NK-92 (cell line): Measurements from ENCODE around the gene TOX2.

Experiments
- DNase-seq: peaks from one replicate; lab custom pipeline; 2025; ENCODE audit not compliant: unreplicated experiment; lab: John Stamatoyannopoulos, UW

The TOX2 gene

DNA sequence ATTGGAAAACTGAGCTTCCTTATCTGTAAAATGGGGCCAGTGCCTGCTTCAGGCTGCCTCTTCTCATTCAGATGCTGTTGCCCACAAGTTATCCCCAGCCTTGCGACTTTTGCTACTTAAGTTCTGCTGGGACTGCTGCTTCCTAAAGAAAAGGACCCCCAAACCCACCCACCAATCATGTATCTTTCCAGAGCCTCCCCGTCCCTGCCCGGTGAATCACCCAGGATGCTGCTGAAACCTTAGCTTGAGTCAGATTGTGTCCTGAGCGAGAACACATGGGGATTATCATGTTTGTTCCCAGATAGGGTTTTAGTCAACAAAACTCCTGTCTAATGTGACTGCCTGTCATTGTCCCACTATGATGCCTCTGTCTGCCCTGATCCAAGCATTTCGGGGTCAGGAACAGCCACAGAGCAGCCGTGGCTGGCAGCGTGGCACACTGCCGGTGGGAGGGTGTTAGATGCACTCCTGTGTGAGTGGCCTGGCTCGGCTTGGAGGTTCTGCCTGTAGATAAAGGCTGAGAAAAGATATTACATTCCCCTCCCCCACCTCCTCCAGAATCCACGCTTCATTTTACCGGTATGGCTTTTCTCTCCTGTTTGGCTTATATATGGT, 79.9 kb downstream of the TOX2 start:
- no peak for DNase-seq

GRCh38 chr20:43995645-43996044, 81.0 kb downstream of the TOX2 start:
- no peak for DNase-seq

DNA sequence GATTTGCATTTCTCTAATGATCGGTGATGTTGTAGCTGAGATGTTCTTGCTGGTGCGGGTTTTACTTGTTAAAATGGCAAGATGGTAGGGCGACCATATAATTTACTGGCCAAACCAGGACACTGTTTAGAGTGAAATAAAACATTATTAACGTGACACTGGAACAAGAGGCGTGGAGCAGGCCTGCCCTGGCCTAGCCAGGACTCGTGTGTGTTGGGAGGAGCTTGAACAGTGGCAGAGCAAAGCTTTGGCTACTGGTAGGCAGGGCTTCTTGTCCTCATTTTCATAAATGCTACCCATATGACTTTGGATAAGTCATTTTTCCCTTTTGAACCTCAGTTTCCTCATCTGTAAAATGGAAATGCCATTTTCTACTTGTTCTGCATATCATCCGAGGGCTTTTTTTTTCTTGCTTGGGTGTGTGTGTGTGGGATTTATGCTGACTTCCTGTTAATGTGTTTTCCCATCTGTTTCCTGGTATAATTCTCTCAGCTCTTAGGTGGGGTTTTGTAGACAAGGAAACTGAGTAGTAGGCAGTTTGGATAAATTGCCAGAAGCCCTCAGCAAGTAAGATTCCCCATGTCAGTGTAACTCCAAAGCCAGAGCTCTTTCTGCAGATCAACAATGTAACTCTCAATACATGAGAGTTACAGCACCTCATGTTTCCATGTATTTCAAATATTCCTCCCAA, 81.7 kb downstream of the TOX2 start:
- DNase-seq: no peak

DNA sequence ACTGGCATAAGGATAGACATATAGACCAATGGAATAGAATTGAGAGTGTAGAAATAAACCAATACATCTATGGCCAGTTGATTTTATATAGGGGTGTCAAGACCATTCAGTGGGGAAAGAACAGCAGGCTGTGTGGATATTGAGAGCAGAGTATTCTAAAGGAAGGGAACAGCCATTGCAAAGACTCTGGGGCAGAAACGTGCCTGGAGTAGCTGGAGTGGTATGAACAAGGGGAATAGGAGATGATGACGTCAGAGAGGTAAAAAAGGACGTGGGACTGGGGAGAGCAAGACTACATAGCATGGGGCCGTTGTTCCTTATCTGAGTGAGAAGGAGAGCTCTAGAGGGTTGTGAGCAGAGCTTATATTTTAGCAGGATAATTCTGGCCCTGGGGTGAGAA, 85.2 kb downstream of the TOX2 start:
- no peak for DNase-seq

- no peak for DNase-seq
These were observed 87.3 kb downstream of the TOX2 start for GRCh38 chr20:44001667-44002596.

DNA sequence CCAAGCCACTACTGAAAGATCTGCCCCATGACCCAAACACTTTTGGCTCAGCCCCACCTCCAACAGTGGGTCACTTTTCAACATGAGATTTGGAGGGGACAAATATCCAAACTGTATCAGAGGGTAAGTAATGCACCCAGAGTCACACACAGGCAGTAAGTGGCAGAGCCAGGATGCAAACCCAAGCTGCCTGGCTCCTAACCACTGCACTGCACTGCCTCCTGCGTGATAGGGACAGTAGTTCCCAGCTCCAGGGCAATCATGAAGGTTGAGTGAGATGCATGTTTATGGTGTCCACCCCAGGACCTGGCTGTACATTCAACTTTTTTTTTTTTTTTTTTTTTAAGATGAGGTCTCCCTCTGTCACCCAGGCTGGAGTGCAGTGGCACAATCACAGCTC, 88.2 kb downstream of the TOX2 start:
- DNase-seq: no peak

DNA sequence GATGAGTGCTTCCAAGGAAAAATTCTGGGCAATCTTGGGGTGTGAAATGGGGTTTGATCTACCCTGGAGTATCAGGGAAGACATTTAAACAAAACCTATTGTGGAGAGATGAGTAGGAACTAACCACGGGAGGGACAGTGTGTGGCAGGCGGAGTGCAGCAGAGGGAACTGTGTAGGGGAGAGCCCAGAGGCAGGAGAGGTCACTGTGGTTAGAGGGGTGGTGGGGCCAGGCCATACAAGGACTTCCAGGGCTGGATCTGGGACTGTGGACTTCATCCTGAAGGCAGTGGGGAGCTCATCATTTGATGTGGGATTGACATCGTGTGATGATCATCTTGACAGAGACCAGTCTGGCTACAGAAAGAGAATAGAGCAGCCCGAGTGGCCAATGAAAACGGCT, 89.0 kb downstream of the TOX2 start:
- DNase-seq: no peak

- no peak for DNase-seq
These were observed 89.8 kb downstream of the TOX2 start for GRCh38 chr20:44004306-44004915.

DNA sequence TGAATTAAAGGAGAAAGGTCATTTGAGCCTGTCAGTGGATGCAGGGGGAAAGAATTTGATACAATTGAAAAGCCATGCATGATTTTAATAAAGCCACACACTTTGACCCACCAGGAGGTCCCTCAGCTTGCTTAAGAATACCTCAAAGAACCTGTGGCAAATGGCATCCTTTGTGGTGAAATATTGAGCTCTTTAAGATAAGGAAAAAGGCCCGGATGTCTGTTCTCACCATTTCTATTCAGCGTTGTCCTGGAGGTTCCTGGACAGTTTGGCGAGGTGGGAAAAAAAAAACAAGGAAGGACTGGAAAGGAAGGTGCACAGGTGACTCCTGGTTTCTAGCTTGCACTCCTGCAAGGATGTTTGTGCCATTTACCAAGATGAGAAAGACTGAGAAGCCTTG, 91.0 kb downstream of the TOX2 start:
- DNase-seq: no peak

GRCh38 chr20:44006126-44006525, 91.5 kb downstream of the TOX2 start:
- DNase-seq: no peak

DNA sequence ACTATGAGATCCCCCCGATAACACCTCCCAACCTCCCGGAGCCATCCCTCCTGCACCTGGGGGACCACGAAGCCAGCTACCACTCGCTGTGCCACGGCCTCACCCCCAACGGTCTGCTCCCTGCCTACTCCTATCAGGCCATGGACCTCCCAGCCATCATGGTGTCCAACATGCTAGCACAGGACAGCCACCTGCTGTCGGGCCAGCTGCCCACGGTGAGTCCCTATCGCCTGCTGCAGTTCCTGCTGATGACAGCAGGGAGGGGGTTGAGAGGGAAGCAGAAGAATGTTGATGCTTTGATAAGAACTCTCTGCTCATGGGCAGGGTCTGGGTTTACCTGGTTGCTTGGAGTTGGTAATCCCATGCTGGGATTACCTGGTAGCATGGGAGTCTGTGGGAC, 91.9 kb downstream of the TOX2 start:
- DNase-seq: no peak

- no peak for DNase-seq
These were observed 94.4 kb downstream of the TOX2 start for GRCh38 chr20:44008806-44009678.

GRCh38 chr20:44009679-44009992, 95.0 kb downstream of the TOX2 start:
- no peak for DNase-seq

DNA sequence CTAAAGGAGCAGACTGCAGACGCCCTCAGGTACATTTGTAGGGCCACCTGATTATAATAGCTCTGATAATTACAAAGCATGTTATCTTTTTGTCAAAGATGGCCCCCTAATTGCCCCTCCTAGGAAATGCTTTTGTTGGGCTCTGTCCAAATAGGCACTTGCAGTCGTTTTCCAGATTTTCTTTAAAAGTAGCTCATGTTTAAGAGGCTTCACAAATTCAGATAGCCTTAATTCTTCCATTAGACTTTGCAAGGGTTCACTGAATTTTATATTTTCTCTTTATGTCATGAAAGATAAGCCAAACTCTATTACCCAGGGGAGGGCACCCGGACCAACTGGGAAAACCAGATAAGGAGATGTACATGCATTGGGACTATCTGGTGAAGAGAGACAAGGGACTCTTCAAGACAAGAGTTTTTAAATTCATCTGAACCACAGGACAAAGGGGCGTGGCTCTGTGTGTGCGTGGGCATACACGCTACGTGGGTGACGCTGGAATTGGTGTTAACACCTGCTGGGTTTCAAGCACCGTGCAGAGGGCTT, 95.6 kb downstream of the TOX2 start:
- DNase-seq: no peak

GRCh38 chr20:44011251-44011940, 96.7 kb downstream of the TOX2 start:
- no peak for DNase-seq

DNA sequence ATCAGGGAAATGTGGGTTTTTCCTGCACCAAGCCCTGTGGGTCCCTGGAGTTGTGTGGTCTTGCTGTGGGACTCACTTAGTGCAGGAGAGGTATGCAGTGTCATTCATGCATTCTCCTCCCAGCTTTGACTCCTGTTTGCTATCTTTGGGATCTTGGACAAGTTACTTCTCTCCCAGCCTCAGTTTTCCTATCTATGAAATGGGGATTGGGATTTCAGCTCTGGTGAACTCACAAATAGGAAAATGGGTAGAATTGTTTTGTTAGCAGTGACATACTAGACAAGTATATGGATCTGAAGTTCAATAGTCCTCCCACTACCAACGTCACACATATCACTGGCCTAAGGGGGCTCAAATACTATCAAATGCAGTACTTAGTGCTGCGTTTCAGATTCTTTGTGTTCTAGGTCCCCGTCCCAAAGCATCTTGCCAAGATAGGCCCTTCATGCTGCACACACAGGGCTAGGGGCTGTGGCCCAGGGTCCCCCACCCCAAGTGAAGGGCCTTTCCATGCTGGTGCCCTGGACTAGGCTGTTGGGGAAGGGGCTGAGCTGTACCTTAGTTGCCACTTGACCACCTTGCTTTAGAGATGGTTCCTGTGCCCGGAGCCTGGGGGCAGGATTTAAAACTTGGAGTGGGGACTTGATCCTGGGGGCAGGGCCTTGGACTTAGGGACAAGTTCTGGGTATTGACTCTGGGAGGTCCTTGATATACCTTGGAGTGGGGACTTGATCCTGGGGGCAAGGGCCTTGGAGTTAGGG, 98.0 kb downstream of the TOX2 start:
- DNase-seq: no peak

DNA sequence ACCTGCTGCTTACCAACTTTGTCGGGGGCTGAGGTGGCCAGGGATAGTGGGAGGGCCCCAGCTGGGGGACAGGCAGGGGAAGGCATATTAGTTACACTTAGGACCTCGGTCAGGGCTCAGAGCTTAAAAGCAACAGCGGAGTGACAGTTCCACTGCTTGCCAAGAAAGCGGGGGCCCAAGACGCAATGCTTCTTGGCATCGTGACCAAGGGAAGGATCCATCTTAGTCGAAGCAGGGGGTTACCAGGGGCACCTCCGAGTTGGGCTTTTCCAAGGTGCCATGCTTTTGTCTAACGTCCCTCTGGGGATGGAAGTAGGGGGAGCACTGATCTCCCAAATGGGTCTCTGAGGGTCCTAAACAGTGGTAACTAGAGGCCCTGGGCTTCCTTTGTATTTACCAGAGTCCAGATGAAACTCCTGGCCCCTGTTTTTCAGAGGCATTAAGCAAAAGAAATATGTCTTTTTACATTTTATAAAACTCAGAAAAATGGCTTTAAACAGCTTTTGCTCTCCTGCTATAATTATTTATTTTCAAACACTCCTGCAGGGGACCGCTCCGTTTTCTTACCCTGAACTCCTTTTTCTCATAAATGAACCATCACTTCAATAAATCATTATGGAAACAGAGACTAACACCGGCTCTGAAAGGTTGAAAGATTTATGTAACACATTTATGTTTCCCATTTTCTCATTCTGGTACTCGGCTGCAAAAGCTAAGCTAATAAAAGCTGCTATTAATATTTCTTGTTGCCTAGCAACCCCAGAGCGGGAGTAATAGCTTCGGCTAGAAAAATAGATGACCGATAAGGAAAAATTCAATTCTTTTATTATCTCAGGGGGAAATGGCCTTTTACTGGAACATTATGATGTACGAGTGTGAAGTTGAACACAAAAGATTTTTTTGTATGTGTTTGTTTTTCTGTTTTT, 100.4 kb downstream of the TOX2 start:
- DNase-seq: no peak

DNA sequence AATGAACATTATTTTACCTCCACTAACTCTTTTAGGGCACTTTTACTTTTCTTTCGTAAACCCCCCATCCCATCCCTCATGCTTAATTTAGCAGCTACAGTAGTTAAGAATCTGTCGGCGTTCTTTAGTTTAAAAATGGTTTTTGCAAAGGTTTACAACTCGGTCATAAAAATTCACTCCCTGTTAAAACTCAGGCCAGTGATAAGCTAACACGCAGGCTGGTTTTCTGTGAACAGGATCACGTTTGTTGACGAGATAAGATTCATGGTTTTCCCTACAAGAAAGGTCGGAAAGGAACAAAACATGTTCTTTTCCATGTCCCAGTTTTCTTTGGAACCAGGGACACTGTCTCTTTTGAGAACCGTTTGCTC, 101.1 kb downstream of the TOX2 start:
- DNase-seq: no peak
